RWPE2 (cell line): ENCODE data around the gene SLC39A9.
"Not testable (repeated sequence)": the region's sequence is repeated elsewhere in the genome, so short reads cannot be mapped to it uniquely, and the experiment has no call there.

Source experiments
- ATAC-seq: fragments of 200-7000 bp; cut with Tn5 transposase; 3 replicates; pipeline ENCODE4 v1.9.1; 2021; ENCODE audit warnings: low read depth
- DNase-seq: peaks from one replicate; pipeline ENCODE4 v3.0.0-alpha.2; 2020; ENCODE audit warnings: low spot score
- H3K27ac ChIP-seq: fragments of 450-650 bp; 2 replicates; pipeline ENCODE4 v1.5.1; 2017; ENCODE audit warnings: mild to moderate bottlenecking; ENCODE audit not compliant: poor library complexity, severe bottlenecking
- H3K27me3 ChIP-seq: fragments of 250-450 bp; sonication (Bioruptor Pico); 2 replicates; pipeline ENCODE4 v1.5.1; 2021; ENCODE audit warnings: mild to moderate bottlenecking, moderate library complexity; ENCODE audit not compliant: insufficient read depth, poor library complexity, severe bottlenecking
- H3K36me3 ChIP-seq: fragments of 250-450 bp; sonication (Bioruptor Pico); 2 replicates; pipeline ENCODE4 v1.5.1; 2020; ENCODE audit warnings: low read depth, mild to moderate bottlenecking, moderate library complexity
- H3K4me1 ChIP-seq: fragments of 250-450 bp; sonication (Bioruptor Pico); 2 replicates; pipeline ENCODE4 v1.5.1; 2021; ENCODE audit warnings: mild to moderate bottlenecking, moderate library complexity; ENCODE audit not compliant: insufficient read depth, poor library complexity, severe bottlenecking
- H3K4me3 ChIP-seq: fragments of 250-450 bp; sonication (Bioruptor Pico); 2 replicates; pipeline ENCODE4 v1.5.1; 2021; ENCODE audit warnings: mild to moderate bottlenecking, moderate library complexity; ENCODE audit not compliant: severe bottlenecking
- H3K9me3 ChIP-seq: fragments of 250-450 bp; sonication (Bioruptor Pico); 2 replicates; pipeline ENCODE4 v1.5.1; 2021; ENCODE audit warnings: mild to moderate bottlenecking, moderate library complexity; ENCODE audit not compliant: severe bottlenecking
- CTCF ChIP-seq: fragments of 450-650 bp; IDR thresholded peaks from one replicate; pipeline ENCODE4 v1.5.1; 2017; ENCODE audit warnings: mild to moderate bottlenecking, moderate library complexity; ENCODE audit not compliant: poor library complexity, severe bottlenecking

Gene SLC39A9

DNA sequence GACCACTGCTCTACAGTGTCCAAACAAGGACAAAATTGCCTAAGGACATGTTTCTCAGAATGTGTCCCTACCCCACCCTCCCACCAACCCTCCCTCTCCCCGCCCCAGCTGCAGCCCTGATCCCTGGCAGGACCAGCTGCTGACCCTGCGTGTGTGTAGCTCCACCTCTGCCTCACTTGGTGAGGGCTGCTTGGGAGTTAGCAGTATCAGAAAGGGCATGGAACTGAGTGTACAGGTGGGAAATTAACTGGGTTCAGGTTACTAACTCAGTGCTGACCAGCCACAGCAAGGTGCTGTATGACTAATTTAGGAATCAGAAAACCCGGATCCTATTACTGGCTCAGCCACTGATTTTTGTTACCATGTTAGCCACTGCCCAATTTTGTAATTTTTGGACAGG, 74.8 kb downstream of the SLC39A9 start:
- TF ChIP-seq CTCF: no peak
- H3K36me3 ChIP-seq: no peaks in the 10 kb centered on the region
- no peaks in the 10 kb centered on the region for H3K9me3 ChIP-seq
- no peak overlapping the region for H3K4me3 ChIP-seq
- H3K4me1 ChIP-seq: no peaks in the 10 kb centered on the region
- no peak overlapping the region for H3K27ac ChIP-seq
- peak; percentile 91 for ATAC-seq
- H3K27me3 ChIP-seq: no peaks in the 10 kb centered on the region
- DNase-seq: peak; percentile 37

DNA sequence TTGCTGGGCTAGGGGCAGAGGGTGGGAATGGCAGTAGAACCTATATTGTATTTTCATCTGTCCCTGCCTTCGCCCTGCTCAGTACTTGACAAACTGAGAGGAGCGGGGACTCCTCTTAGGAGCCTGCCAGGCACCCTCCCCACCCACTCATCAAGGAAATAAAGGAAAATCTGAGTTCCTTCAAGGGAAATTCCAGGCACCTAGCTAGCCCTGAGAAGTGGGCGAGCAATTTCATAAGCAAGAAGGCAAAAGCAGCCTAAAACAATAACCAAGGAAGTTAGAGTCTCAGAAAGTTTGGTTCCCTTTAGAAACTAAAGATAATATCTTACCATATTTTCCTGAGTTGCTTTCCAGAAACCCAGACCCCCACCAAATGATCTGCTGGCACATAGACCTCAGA, 75.5 kb downstream of the SLC39A9 start:
- Histone ChIP-seq H3K4me3 (no peak overlapping the region), H3K27ac (no peak overlapping the region), H3K27me3 (no peaks in the 10 kb centered on the region), H3K4me1 (no peaks in the 10 kb centered on the region), H3K9me3 (no peaks in the 10 kb centered on the region), H3K36me3 (no peaks in the 10 kb centered on the region)
- DNase-seq (peak; percentile 25), ATAC-seq (no peak)
- no peak for TF ChIP-seq CTCF

DNA sequence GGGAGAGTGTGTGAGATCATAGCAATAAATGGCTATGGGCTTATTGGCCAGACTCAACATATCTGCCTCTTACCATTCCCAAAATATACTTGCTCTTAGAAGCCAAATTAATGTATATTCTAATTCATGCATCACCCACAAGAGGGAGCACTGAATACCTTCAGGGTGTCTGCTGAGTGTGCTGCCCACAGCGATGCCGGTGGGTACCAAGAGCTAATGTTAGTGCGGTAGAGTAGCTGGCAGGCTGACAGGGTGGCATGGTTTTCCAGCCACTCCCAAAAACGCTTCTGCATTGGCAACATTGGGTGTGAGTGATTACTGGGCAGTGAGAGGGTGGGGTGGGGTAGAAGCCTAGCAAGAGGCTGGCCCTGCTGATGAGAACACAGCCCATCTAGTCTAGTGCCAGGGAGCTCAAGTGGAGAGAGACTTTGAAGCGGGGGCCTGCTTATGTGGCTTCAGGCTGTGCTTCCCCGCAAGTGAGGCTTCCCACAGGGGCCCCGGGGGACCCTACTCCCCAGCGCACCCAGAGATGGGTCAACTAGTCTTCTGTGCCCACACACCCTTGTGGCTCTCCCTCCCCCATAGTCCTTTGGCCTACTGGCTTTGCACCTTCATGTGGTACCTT, 76.8 kb downstream of the SLC39A9 start:
- no peaks in the 10 kb centered on the region for H3K27me3 ChIP-seq
- ATAC-seq (peak; percentile 57), DNase-seq (peak; percentile 62)
- H3K36me3 ChIP-seq: no peaks in the 10 kb centered on the region
- no peak overlapping the region for H3K4me3 ChIP-seq
- no peaks in the 10 kb centered on the region for H3K9me3 ChIP-seq
- H3K4me1 ChIP-seq: no peaks in the 10 kb centered on the region
- no peak overlapping the region for H3K27ac ChIP-seq
- TF ChIP-seq CTCF: peak; percentile 64

- not testable (repeated sequence) for H3K27ac ChIP-seq, H3K36me3 ChIP-seq, ATAC-seq, H3K4me3 ChIP-seq, H3K27me3 ChIP-seq, H3K4me1 ChIP-seq, H3K9me3 ChIP-seq
- peak; percentile 42 for TF ChIP-seq CTCF
- DNase-seq: peak; percentile 14
Measured at GRCh38 chr14:69476824-69477450, 78.4 kb downstream of the SLC39A9 start.

DNA sequence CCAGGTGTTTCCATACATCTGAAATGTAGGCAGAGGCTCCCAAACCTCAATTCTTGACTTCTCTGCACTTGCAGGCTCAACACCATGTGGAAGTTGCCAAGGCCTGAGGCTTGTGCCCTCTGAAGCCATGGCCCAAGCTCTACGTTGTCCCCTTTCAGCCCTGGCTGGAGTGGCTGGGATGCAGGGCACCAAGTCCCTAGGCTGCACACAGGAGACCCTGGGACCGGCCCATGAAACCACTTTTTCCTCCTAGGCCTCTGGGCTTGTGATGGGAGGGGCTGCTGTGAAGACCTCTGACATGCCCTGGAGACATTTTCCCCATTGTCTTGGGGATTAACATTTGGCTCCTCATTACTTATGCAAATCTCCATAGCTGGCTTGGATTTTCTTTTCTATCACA, 79.6 kb downstream of the SLC39A9 start:
- not testable (repeated sequence) for H3K9me3 ChIP-seq, ATAC-seq, H3K27ac ChIP-seq, H3K36me3 ChIP-seq, H3K4me3 ChIP-seq, H3K4me1 ChIP-seq, H3K27me3 ChIP-seq
- DNase-seq: peak; percentile 38
